ENCODE measurements around the gene ZNF628.
"Not testable (repeated sequence)": the region's sequence is repeated elsewhere in the genome, so short reads cannot be mapped to it uniquely, and the experiment has no call there.

ZNF628 gene

DNA sequence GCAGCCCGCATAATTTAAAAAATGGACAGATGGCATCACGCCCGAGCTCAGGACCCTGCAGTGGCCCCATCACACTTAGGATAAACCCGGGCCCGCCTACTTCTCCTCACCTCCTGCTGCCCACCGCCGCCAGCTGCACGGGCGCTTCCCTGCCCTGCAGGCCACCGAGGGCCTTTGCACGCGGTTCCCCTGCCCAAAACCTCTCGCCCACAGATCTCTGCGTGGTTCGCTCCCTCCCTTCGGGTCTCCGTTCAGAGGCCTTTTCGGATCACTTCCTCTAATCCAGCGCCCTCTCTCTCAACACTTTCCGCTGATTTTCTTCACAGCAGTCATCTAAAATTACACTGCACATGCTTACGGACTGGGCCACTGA lies 35.1 kb upstream of the ZNF628 start:
- H3K4me3 ChIP-seq (ENCODE audit: extremely low read depth, insufficient read depth, low read length, poor library complexity, severe bottlenecking): no peak overlapping the region
- H3K27ac ChIP-seq (ENCODE audit: low read depth, low read length, severe bottlenecking): no peak overlapping the region
- H3K36me3 ChIP-seq (ENCODE audit: control insufficient read depth, insufficient read depth, low read length): no peaks in the 10 kb centered on the region
- no peaks in the 10 kb centered on the region for H3K4me1 ChIP-seq (ENCODE audit: control insufficient read depth, insufficient read depth, low read length, poor library complexity, severe bottlenecking)
- no peaks in the 10 kb centered on the region for H3K9me3 ChIP-seq (ENCODE audit: control insufficient read depth, low read length)
- 8 to 10% methylated on average over 18 to 20 of the region's 21 CpGs for WGBS, 2 experiments (ENCODE audit: insufficient coverage in 2 of 2)

DNA sequence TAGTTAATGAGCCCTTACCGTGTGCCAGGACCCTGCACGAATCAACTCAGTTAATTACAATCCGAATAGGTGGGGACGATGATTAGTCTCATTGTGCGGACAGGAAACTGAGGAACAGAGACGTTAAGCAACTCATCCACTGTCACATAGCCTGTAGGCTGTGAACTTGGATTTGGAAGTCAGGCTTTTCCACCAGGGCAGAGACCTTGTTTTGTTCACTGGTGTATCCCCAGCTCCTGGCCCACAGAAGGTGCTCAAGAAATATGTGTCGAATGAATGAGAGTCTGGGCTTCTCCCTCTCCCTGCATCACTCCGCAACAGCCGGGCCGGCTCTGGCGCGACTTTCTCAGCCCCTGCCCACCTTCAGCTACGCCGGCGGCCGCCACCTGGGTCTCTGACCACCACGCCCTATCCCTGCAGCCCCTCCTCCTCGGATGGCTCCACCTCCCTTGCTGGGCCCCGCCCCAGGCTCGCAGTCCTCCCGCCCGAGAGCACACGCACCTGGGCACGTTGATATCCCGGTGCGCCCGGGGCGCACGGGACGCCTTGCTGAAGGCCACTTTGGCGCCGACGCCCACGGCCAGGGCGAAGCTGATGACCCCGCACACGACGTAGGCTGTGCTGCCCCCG lies 34.6 kb upstream of the ZNF628 start:
- no peak overlapping the region for H3K27ac ChIP-seq (ENCODE audit: low read depth, low read length, severe bottlenecking)
- WGBS, 2 experiments (ENCODE audit: insufficient coverage in 2 of 2): 3 to 5% methylated on average over 19 to 29 of the region's 39 CpGs
- no peak overlapping the region for H3K4me3 ChIP-seq (ENCODE audit: extremely low read depth, insufficient read depth, low read length, poor library complexity, severe bottlenecking)

DNA sequence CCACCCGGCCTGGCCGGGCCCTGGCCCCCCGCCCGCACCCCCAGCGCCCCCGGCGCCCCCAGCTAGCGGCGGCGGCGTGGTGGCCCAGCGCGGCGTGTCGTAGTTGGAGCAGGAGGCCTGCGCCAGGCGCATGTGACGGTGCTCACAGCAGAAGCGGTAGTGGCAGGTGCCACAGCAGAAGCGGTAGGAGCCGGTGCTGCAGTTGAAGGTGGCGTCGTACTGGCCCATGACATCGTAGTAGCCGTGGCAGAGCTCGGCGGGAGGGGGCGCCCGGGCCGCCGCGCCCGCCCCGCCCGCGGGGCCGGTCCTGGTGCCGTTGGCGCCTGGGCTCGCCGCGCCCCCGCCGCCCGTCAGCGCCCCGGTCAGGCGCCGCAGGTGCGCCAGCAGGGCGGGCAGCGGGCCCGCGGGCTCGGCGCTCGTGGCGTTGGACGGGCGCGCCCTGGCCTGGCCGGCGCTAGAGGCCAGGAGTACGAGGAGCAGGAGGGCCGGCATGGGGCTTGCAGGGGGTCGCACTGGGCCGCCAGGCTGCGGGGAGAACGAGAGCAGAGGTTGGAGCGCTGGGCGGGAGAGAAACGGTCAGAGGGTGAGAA lies 34.0 kb upstream of the ZNF628 start:
- 1 to 2% methylated on average over 57 to 62 of the region's 72 CpGs for WGBS, 2 experiments (ENCODE audit: insufficient coverage in 2 of 2)
- H3K9me3 ChIP-seq (ENCODE audit: control insufficient read depth, low read length): no peaks in the 10 kb centered on the region
- H3K4me3 ChIP-seq (ENCODE audit: extremely low read depth, insufficient read depth, low read length, poor library complexity, severe bottlenecking): no peak overlapping the region

More for the DNA sequence above, 34.6 kb upstream of the ZNF628 start:
- Histone ChIP-seq H3K9me3 (ENCODE audit: control insufficient read depth, low read length) (no peaks in the 10 kb centered on the region), H3K4me1 (ENCODE audit: control insufficient read depth, insufficient read depth, low read length, poor library complexity, severe bottlenecking) (no peaks in the 10 kb centered on the region), H3K36me3 (ENCODE audit: control insufficient read depth, insufficient read depth, low read length) (no peaks in the 10 kb centered on the region)

DNA sequence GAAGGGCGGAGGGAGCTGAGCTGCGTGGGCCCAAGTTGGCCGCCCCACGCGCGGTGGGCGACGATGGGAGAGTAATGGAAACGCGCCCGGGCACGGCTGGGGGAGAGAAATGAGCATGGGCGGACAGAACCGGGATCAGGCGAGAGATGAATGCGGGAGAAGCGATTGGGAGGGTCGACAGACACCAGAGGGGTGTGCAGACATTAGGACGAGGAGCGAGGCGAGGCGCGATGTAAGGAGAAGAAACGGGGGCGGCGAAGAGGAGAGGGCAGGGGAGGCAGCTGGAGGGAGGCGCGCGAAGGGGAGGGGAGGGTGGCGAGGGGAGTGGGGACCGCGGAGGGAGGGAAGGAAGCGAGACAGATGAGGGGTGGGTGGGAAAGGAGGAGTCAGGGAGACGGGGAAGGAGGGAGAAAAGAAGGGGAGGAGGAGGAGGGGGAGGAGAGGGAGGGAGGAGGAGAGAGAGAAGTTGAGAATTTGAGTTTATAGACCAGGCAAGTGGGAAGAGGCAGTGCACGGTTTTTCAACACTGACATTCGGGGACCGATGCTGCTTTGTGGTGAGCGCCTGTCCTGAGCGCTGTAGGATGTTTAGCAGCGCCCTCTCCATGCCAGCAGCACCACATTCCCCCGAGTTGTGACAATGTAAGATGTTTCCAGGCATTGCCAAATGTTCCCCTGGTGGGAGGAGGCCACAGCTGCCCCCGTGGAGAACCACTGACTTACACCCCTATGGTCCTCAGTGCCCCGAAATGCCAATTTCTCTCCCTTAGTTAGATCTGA lies 33.2 kb upstream of the ZNF628 start, which contains the start of gene SHISA7:
Gene SHISA7 (minus strand): TSS at position 256 of the 779 bp plus-strand sequence. CDS start 437 bp downstream, outside the sequence.
- Histone ChIP-seq H3K36me3 (ENCODE audit: control insufficient read depth, insufficient read depth, low read length) (no peaks in the 10 kb centered on the region), H3K4me3 (ENCODE audit: extremely low read depth, insufficient read depth, low read length, poor library complexity, severe bottlenecking) (no peak within 1 kb of the TSS)
- 2 to 5% methylated on average over 30 to 41 of the region's 43 CpGs for WGBS, 2 experiments (ENCODE audit: insufficient coverage in 2 of 2)

More for the DNA sequence above, 34.0 kb upstream of the ZNF628 start:
- no peaks in the 10 kb centered on the region for H3K4me1 ChIP-seq (ENCODE audit: control insufficient read depth, insufficient read depth, low read length, poor library complexity, severe bottlenecking)
- no peak overlapping the region for H3K27ac ChIP-seq (ENCODE audit: low read depth, low read length, severe bottlenecking)
- H3K36me3 ChIP-seq (ENCODE audit: control insufficient read depth, insufficient read depth, low read length): no peaks in the 10 kb centered on the region

DNA sequence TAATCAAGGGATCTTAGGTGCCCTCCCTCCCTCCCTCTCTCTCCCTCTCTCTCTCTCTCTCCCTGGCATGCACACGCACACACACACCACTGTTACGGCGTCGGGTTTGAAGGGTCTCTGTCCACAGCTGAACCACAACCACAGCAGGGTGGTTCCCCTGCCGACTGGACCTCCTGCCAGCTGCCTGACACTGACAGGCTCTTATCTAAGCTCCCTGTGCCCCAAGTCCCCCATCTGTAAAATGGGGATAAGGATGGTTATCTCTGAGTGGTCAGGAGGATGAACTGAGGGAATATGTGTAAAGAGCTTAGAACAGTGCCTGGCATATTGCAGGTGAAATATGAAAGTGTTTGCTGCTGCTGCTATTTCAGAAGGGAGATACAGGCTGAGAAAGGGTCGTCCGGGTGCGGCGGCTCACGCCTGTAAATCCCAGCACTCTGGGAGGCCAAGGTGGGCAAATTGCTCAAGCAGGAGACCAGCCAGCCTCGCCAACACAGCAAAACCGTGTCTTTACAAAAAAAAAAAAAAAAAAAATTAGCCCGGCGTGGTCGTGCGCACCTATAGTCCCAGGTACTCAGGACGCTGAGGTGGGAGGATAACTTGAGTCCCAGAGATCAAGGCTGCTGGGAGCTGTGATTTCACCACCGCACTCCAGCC lies 32.5 kb upstream of the ZNF628 start:
- Histone ChIP-seq H3K36me3 (ENCODE audit: control insufficient read depth, insufficient read depth, low read length) (no peaks in the 10 kb centered on the region), H3K9me3 (ENCODE audit: control insufficient read depth, low read length) (no peaks in the 10 kb centered on the region), H3K4me3 (ENCODE audit: extremely low read depth, insufficient read depth, low read length, poor library complexity, severe bottlenecking) (no peak overlapping the region), H3K4me1 (ENCODE audit: control insufficient read depth, insufficient read depth, low read length, poor library complexity, severe bottlenecking) (no peaks in the 10 kb centered on the region), H3K27ac (ENCODE audit: low read depth, low read length, severe bottlenecking) (no peak overlapping the region)
- WGBS, 2 experiments (ENCODE audit: insufficient coverage in 2 of 2): 42 to 60% methylated on average over 10 to 17 of the region's 18 CpGs

More for the DNA sequence above, 33.2 kb upstream of the ZNF628 start, which contains the start of gene SHISA7:
- Histone ChIP-seq H3K9me3 (ENCODE audit: control insufficient read depth, low read length) (no peaks in the 10 kb centered on the region), H3K27ac (ENCODE audit: low read depth, low read length, severe bottlenecking) (no peak within 1 kb of the TSS), H3K4me1 (ENCODE audit: control insufficient read depth, insufficient read depth, low read length, poor library complexity, severe bottlenecking) (no peaks in the 10 kb centered on the region)

DNA sequence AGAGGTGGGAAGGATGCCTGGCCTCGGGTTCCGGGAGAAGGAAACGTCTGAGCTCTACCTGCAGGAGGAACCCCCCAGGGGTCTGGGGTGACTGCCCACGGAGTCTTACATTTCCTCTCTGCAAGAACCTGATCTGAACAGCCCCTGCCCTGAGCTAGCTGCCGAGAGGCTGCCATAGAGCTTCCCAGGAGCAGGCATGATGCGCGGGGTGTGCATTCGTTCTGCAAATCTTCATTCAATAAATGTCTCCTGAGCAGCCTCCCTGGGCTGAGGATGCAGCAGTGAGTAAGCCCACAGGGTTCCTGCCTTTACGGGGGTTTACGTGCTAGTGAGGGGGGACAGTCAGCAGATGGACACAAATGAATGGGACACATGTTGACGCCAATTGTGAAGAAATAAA lies 31.8 kb upstream of the ZNF628 start:
- H3K36me3 ChIP-seq (ENCODE audit: control insufficient read depth, insufficient read depth, low read length): no peaks in the 10 kb centered on the region
- no peaks in the 10 kb centered on the region for H3K4me1 ChIP-seq (ENCODE audit: control insufficient read depth, insufficient read depth, low read length, poor library complexity, severe bottlenecking)
- no peak overlapping the region for H3K27ac ChIP-seq (ENCODE audit: low read depth, low read length, severe bottlenecking)
- no peak overlapping the region for H3K4me3 ChIP-seq (ENCODE audit: extremely low read depth, insufficient read depth, low read length, poor library complexity, severe bottlenecking)
- no peaks in the 10 kb centered on the region for H3K9me3 ChIP-seq (ENCODE audit: control insufficient read depth, low read length)
- 49 to 51% methylated on average over 11 of the region's 11 CpGs for WGBS, 2 experiments (ENCODE audit: insufficient coverage in 2 of 2)

DNA sequence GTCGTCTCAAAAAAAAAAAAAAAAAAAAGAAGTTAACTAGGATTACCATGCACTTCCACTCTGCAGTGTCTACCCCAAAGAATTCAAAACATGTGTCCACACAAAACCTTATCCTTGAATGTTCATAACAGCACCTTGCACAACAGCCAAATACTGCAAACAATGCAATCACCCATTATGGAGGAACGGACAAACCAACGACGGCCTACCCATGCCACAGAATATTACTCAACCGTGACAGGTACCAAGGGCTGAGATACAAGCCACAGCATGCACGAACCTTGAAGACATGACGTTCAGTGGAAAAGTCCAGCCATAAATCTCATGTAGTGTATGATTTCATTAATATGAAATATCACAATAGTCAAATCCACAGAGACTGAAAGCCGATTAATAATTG lies 30.4 kb upstream of the ZNF628 start:
- 55 to 73% methylated on average over 2 to 3 of the region's 8 CpGs for WGBS, 2 experiments (ENCODE audit: insufficient coverage in 2 of 2)
- no peaks in the 10 kb centered on the region for H3K9me3 ChIP-seq (ENCODE audit: control insufficient read depth, low read length)
- H3K4me3 ChIP-seq (ENCODE audit: extremely low read depth, insufficient read depth, low read length, poor library complexity, severe bottlenecking): no peak overlapping the region
- no peaks in the 10 kb centered on the region for H3K36me3 ChIP-seq (ENCODE audit: control insufficient read depth, insufficient read depth, low read length)
- no peaks in the 10 kb centered on the region for H3K4me1 ChIP-seq (ENCODE audit: control insufficient read depth, insufficient read depth, low read length, poor library complexity, severe bottlenecking)
- H3K27ac ChIP-seq (ENCODE audit: low read depth, low read length, severe bottlenecking): no peak overlapping the region

DNA sequence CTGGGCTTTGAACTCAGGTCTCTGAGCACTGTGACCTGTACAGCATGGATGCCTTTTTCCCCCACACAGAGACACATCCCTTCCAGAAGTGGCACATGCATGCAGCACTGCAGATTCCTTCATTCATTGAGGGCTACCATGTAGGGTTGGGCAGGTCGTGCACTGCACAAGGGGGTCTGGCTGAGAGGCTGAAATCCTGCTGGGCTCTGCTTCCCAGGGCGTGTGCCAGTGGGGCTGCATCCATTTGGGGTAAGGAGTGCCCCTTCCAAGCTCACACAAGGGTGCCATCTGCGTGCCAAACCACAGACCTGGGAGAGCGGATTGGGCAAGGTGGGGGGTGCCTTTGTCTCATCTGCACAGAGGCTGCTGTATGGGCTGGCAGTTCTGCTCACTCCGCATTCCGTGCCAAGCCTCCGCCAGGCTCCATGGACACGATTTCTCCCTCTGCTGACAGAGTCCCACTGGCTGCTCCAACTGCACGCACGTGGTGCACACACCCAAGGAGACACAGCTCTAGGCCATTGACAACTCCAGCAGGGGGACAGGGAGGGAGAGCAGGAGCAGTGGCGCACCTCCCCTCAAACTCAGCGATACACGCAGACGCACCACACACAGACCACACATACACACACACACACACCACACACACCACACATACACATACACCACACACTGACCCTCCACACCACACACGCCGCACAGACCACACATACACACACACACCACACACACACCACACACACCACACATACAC lies 28.8 kb upstream of the ZNF628 start:
- Histone ChIP-seq H3K9me3 (ENCODE audit: control insufficient read depth, low read length) (no peaks in the 10 kb centered on the region), H3K36me3 (ENCODE audit: control insufficient read depth, insufficient read depth, low read length) (no peaks in the 10 kb centered on the region), H3K4me1 (ENCODE audit: control insufficient read depth, insufficient read depth, low read length, poor library complexity, severe bottlenecking) (peaks cover 9% of the 10 kb centered on the region), H3K4me3 (ENCODE audit: extremely low read depth, insufficient read depth, low read length, poor library complexity, severe bottlenecking) (no peak overlapping the region), H3K27ac (ENCODE audit: low read depth, low read length, severe bottlenecking) (no peak overlapping the region)
- 25 to 38% methylated on average over 7 to 16 of the region's 16 CpGs for WGBS, 2 experiments (ENCODE audit: insufficient coverage in 2 of 2)

DNA sequence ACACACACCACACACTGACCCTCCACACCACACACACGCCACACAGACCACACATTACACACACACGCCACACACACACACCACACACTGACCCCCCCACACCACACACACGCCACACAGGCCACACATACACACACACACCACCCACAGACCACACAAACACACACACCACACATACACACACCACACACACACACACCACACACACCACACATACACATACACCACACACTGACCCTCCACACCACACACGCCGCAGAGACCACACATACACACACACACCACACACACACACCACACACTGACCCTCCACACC lies 28.3 kb upstream of the ZNF628 start:
- H3K36me3 ChIP-seq (ENCODE audit: control insufficient read depth, insufficient read depth, low read length); H3K4me1 ChIP-seq (ENCODE audit: control insufficient read depth, insufficient read depth, low read length, poor library complexity, severe bottlenecking); H3K9me3 ChIP-seq (ENCODE audit: control insufficient read depth, low read length); H3K27ac ChIP-seq (ENCODE audit: low read depth, low read length, severe bottlenecking); H3K4me3 ChIP-seq (ENCODE audit: extremely low read depth, insufficient read depth, low read length, poor library complexity, severe bottlenecking): not testable (repeated sequence)
- 74 to 90% methylated on average over 2 to 5 of the region's 5 CpGs for WGBS, 2 experiments (ENCODE audit: insufficient coverage in 2 of 2)

DNA sequence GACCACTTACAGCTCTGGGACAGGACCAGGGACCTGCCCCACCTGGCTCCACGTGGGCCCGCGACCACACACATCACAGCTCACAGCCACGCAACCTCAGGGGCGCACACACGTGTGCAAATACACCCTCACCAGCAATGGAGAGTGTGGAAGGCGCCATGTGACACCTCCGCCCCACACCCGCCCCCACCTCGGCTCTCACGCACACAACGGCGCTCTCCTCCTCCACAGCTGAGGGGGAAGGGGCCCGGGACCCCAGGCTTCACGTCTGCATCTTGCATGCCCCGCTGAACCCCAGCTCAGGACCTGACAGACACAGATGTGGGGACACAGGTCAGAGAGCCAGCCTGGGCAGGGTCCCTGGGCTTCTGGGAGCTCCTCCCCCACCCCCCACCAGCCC lies 26.9 kb upstream of the ZNF628 start:
- WGBS, 2 experiments (ENCODE audit: insufficient coverage in 2 of 2): 30% methylated on average over 8 of the region's 16 CpGs; no CpG with 5 or more reads in 1 of the 2 experiments
- H3K9me3 ChIP-seq (ENCODE audit: control insufficient read depth, low read length): no peaks in the 10 kb centered on the region
- H3K27ac ChIP-seq (ENCODE audit: low read depth, low read length, severe bottlenecking): no peak overlapping the region
- peaks cover 9% of the 10 kb centered on the region for H3K4me1 ChIP-seq (ENCODE audit: control insufficient read depth, insufficient read depth, low read length, poor library complexity, severe bottlenecking)
- H3K4me3 ChIP-seq (ENCODE audit: extremely low read depth, insufficient read depth, low read length, poor library complexity, severe bottlenecking): no peak overlapping the region
- H3K36me3 ChIP-seq (ENCODE audit: control insufficient read depth, insufficient read depth, low read length): no peaks in the 10 kb centered on the region
